ENCODE measurements around the gene FPGT. TPM values are rescaled to one million over a fixed set of nuclear protein-coding genes. Genes with fewer than 3 reads are reported as not detected.

FPGT gene
- polyA plus RNA-seq, 2 of the 4 experiments (the other 2 are of a cell fraction) = 9.6 to 19.9 TPM

- Histone ChIP-seq H3K4me2 (no peak overlapping the region), H3K9me3 (no peaks in the 10 kb centered on the region), H3K4me3 (no peak overlapping the region), H3K4me1 (no peaks in the 10 kb centered on the region), H3K27ac (no peak overlapping the region)
- no peak for TF ChIP-seq HMGXB4 (CRISPR knock-in tag; IDR thresholded peaks at IDR 0.05; ENCODE audit: borderline replicate concordance)
- TF ChIP-seq ESRRA (IDR thresholded peaks at IDR 0.05; ENCODE audit: borderline replicate concordance, low read length) = no peak
- TF ChIP-seq KDM5A (IDR thresholded peaks at IDR 0.05) = no peak
- no peak for TF ChIP-seq HEYL (CRISPR knock-in tag; IDR thresholded peaks at IDR 0.05)
- CTCF ChIA-PET = no interaction called here
- 88% methylated on average over 1 of the region's 1 CpG for WGBS (ENCODE audit: missing lambda C conversion rate)
- FAIRE-seq (no peak), DNase-seq (ENCODE audit: low read depth in 1 of 2, low spot score in 1 of 2) (no peak), ATAC-seq (no peak)
- POLR2A ChIA-PET = no interaction called here
These were observed 17.2 kb downstream of the FPGT start for GRCh38 chr1:74215229-74215628.

GRCh38 chr1:74222701-74223100 is 24.7 kb downstream of the FPGT start:
- POLR2A ChIA-PET = no interaction called here
- Histone ChIP-seq H3K27ac (no peak overlapping the region), H3K4me1 (no peaks in the 10 kb centered on the region), H3K9me3 (no peaks in the 10 kb centered on the region), H3K4me2 (no peak overlapping the region), H3K4me3 (no peak overlapping the region)
- ATAC-seq (peak in 1 of 2 experiments; percentile 32; a peak in 1 of 6 replicates), DNase-seq (ENCODE audit: low read depth in 1 of 2, low spot score in 1 of 2) (peak in 1 of 2 experiments; percentile 4), FAIRE-seq (no peak)
- 52% methylated on average over 5 of the region's 5 CpGs for WGBS (ENCODE audit: missing lambda C conversion rate)
- CTCF ChIA-PET = no interaction called here
- TF ChIP-seq POLR2AphosphoS2 (conservative IDR thresholded peaks at IDR 0.05; ENCODE audit: low read length) (no peak), SREBF2 (IDR thresholded peaks at IDR 0.05) (no peak), JUNB (IDR thresholded peaks at IDR 0.05) (no peak), RFX5 (IDR thresholded peaks at IDR 0.05) (no peak), POLR2A (IDR thresholded peaks at IDR 0.05; ENCODE audit: low read length) (no peak), HDAC2 (IDR thresholded peaks at IDR 0.05) (no peak), NPAS2 (CRISPR knock-in tag; IDR thresholded peaks at IDR 0.05; ENCODE audit: borderline replicate concordance) (no peak)

GRCh38 chr1:74223453-74223852 is 25.4 kb downstream of the FPGT start:
- ChIA-PET POLR2A (no interaction called here), CTCF (no interaction called here)
- DNase-seq (ENCODE audit: low read depth in 1 of 2, low spot score in 1 of 2) = no peak
- no peak for TF ChIP-seq ESRRA (IDR thresholded peaks at IDR 0.05; ENCODE audit: borderline replicate concordance, low read length)
- no peak for TF ChIP-seq HDAC2 (IDR thresholded peaks at IDR 0.05)
- no peak for TF ChIP-seq CHD2 (IDR thresholded peaks at IDR 0.05; ENCODE audit: low read length, partially characterized antibody)
- no peak for TF ChIP-seq E2F6 (IDR thresholded peaks at IDR 0.05; ENCODE audit: borderline replicate concordance, low read depth)
- H3K4me1 ChIP-seq = no peaks in the 10 kb centered on the region
- FAIRE-seq = no peak
- H3K27ac ChIP-seq = no peak overlapping the region
- no peaks in the 10 kb centered on the region for H3K9me3 ChIP-seq
- ATAC-seq = no peak
- no peak overlapping the region for H3K4me2 ChIP-seq
- H3K4me3 ChIP-seq = no peak overlapping the region
- WGBS (ENCODE audit: missing lambda C conversion rate) = 0% methylated on average over 1 of the region's 3 CpGs

GRCh38 chr1:74235153-74235552 is 37.1 kb downstream of the FPGT start, which contains the start of gene TNNI3K:
TSS of gene TNNI3K (plus strand) at chr1:74235387. CDS start at chr1:74235452, 65 bp downstream.
- FAIRE-seq (no peak), DNase-seq (ENCODE audit: low read depth in 1 of 2, low spot score in 1 of 2) (no peak), ATAC-seq (no peak)
- no peaks in the 10 kb centered on the region for H3K9me3 ChIP-seq
- ChIA-PET POLR2A (no interaction called here), CTCF (no interaction called here)
- H3K4me1 ChIP-seq = no peaks in the 10 kb centered on the region
- no peak within 1 kb of the TSS for H3K27ac ChIP-seq
- TF ChIP-seq RAD21 (conservative IDR thresholded peaks at IDR 0.05 in 1 of 2, IDR thresholded peaks at IDR 0.05 in 1 of 2) = no peak
- no peak for TF ChIP-seq HOXB13 (CRISPR knock-in tag; IDR thresholded peaks at IDR 0.05; ENCODE audit: low read depth)
- no peak for TF ChIP-seq REST (IDR thresholded peaks at IDR 0.05)
- no peak for TF ChIP-seq EHF (CRISPR knock-in tag; IDR thresholded peaks at IDR 0.05)
- no peak for TF ChIP-seq CBX2 (IDR thresholded peaks at IDR 0.05; ENCODE audit: borderline replicate concordance, low read depth)
- TF ChIP-seq POLR2AphosphoS2 (conservative IDR thresholded peaks at IDR 0.05; ENCODE audit: low read length) = no peak
- TF ChIP-seq RCOR1 (IDR thresholded peaks at IDR 0.05; ENCODE audit: low read depth, low read length) = no peak
- no peak for TF ChIP-seq ELK1 (IDR thresholded peaks at IDR 0.05; ENCODE audit: low read depth, low read length)
- TF ChIP-seq KDM1A (IDR thresholded peaks at IDR 0.05; ENCODE audit: low read depth) = no peak
- TF ChIP-seq SREBF2 (IDR thresholded peaks at IDR 0.05) = no peak
- TF ChIP-seq PBX3 (IDR thresholded peaks at IDR 0.05) = no peak
- TF ChIP-seq RNF2 (IDR thresholded peaks at IDR 0.05; ENCODE audit: borderline replicate concordance, low read depth) = no peak
- H3K4me3 ChIP-seq = no peak within 1 kb of the TSS
- no peak within 1 kb of the TSS for H3K4me2 ChIP-seq
- WGBS (ENCODE audit: missing lambda C conversion rate) = 7% methylated on average over 2 of the region's 2 CpGs
